Ovary (tissue), 3 donors: Measurements from ENCODE around the gene CCDC13.

Experiments used
- EP300 ChIP-seq: sonication (generic); formaldehyde crosslinking; IDR thresholded peaks from one replicate; pipeline ENCODE4 v1.6.1; 2017; ENCODE audit warnings: antibody characterized with exemption
- POLR2A ChIP-seq: fragments of 450-650 bp; IDR thresholded peaks from one replicate; pipeline ENCODE4 v1.6.1; 2017; ENCODE audit warnings: antibody characterized with exemption, mild to moderate bottlenecking, moderate library complexity
- TF ChIP-seq, protein P1 (sequence below), 3 donors: fragments of 450-650 bp in 2 of 3; fragments of 200-600 bp in 1 of 3; IDR thresholded peaks; one replicate each; pipeline versions ENCODE4 v1.5.1 to v1.8.0; 2016 to 2022; ENCODE audit warnings: antibody characterized with exemption in 3 of 3, mild to moderate bottlenecking in 1 of 3
- donor health status: DM: no; HTN: no; CAD: no.

GRCh38 chr3:42758126-42758525 is 14.9 kb downstream of the CCDC13 start:
- TF ChIP-seq POLR2A, result no peak
- TF ChIP-seq, protein P1, sequence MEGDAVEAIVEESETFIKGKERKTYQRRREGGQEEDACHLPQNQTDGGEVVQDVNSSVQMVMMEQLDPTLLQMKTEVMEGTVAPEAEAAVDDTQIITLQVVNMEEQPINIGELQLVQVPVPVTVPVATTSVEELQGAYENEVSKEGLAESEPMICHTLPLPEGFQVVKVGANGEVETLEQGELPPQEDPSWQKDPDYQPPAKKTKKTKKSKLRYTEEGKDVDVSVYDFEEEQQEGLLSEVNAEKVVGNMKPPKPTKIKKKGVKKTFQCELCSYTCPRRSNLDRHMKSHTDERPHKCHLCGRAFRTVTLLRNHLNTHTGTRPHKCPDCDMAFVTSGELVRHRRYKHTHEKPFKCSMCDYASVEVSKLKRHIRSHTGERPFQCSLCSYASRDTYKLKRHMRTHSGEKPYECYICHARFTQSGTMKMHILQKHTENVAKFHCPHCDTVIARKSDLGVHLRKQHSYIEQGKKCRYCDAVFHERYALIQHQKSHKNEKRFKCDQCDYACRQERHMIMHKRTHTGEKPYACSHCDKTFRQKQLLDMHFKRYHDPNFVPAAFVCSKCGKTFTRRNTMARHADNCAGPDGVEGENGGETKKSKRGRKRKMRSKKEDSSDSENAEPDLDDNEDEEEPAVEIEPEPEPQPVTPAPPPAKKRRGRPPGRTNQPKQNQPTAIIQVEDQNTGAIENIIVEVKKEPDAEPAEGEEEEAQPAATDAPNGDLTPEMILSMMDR (IDR thresholded peaks at IDR 0.05), result no peak
- no peak for TF ChIP-seq EP300
